Endothelial cell of umbilical vein (primary cell): ENCODE results near the gene ZMAT5. TPM values are rescaled to one million over a fixed set of nuclear protein-coding genes. Genes with fewer than 3 reads are reported as not detected.

ENCODE experiments used
- BruUV-seq: library from RNA; stranded (reverse); fragments of 400-500 nt; replicated peaks from 2 replicates; lab custom pipeline; 2021; lab: Mats Ljungman, UMichigan
- CTCF ChIA-PET: fragments of 300-600, 350-600 bp; sonication (Branson Sonifier 250); formaldehyde crosslinking; loops from one replicate; lab custom pipeline; 2021; ENCODE audit warnings: antibody characterized with exemption, inconsistent platforms; lab: Charles Lee
- POLR2A ChIA-PET: fragments of 300-600, 350-600 bp; sonication (Branson Sonifier 250); formaldehyde crosslinking; loops from one replicate; lab custom pipeline; 2021; ENCODE audit warnings: antibody characterized with exemption, inconsistent platforms; lab: Charles Lee
- DNase-seq: peaks from one replicate; pipeline ENCODE4 v3.0.0-alpha.2; 2011; ENCODE audit warnings: low read depth, low spot score
- FAIRE-seq: peaks from 2 replicates; lab custom pipeline; 2011; peaks lifted over from hg19 to GRCh38; lab: Jason Lieb, UNC
- H2AFZ ChIP-seq: 2 replicates; pipeline ENCODE4 v1.6.0; 2012; ENCODE audit warnings: low read depth, low read length, control low read depth, inconsistent platforms
- H3K27ac ChIP-seq: 2 replicates; pipeline ENCODE4 v1.5.1; 2011; ENCODE audit warnings: low read depth, mild to moderate bottlenecking, control low read depth, low read length, moderate library complexity; ENCODE audit not compliant: insufficient read depth
- H3K27me3 ChIP-seq, 2 experiments: 2 replicates each; pipeline versions ENCODE4 v1.6.0 to v1.6.1; 2011; ENCODE audit warnings: low read length in 2 of 2, mixed read lengths in 1 of 2; ENCODE audit not compliant: control insufficient read depth in 2 of 2, insufficient read depth in 2 of 2
- H3K36me3 ChIP-seq, 2 experiments: 2 replicates in 1 of 2; 3 replicates in 1 of 2; pipeline ENCODE4 v1.5.1; 2011; ENCODE audit warnings: low read length in 2 of 2, mild to moderate bottlenecking in 1 of 2, moderate library complexity in 1 of 2; ENCODE audit not compliant: control insufficient read depth in 2 of 2, insufficient read depth in 2 of 2; ENCODE audit errors: extremely low read depth in 1 of 2
- H3K4me1 ChIP-seq: 3 replicates; pipeline ENCODE4 v1.5.1; 2011; ENCODE audit warnings: mild to moderate bottlenecking, low read length; ENCODE audit not compliant: control insufficient read depth, insufficient read depth; ENCODE audit errors: extremely low read depth
- H3K4me2 ChIP-seq: 2 replicates; pipeline ENCODE4 v1.6.1; 2011; ENCODE audit warnings: low read length, control low read depth, mixed read lengths; ENCODE audit not compliant: insufficient read depth
- H3K4me3 ChIP-seq, 3 experiments: fragments of 200-600 bp in 1 of 3; sonication (generic), shearing (Covaris generic) in 1 of 3; replicated peaks in 1 of 3; 2 replicates each; pipeline ENCODE4 v1.5.1; 2011 to 2016; ENCODE audit warnings: control low read depth in 3 of 3, low read length in 3 of 3, mild to moderate bottlenecking in 2 of 3, inconsistent platforms in 1 of 3, low read depth in 1 of 3, moderate library complexity in 1 of 3; ENCODE audit not compliant: insufficient read depth in 1 of 3
- H3K79me2 ChIP-seq: 2 replicates; pipeline ENCODE4 v1.6.0; 2012; ENCODE audit warnings: low read length, inconsistent platforms; ENCODE audit not compliant: control insufficient read depth, insufficient read depth
- H3K9ac ChIP-seq: replicated peaks from 2 replicates; pipeline ENCODE3; 2011; ENCODE audit warnings: low read length, control low read depth; ENCODE audit not compliant: insufficient read depth; ENCODE audit errors: extremely low read depth
- H3K9me1 ChIP-seq: replicated peaks from 3 replicates; pipeline ENCODE4 v1.6.0; 2011; ENCODE audit warnings: mild to moderate bottlenecking, low read length; ENCODE audit not compliant: control insufficient read depth, insufficient read depth; ENCODE audit errors: extremely low read depth
- H3K9me3 ChIP-seq: replicated peaks from 2 replicates; pipeline ENCODE4 v1.5.1; 2012; ENCODE audit warnings: low read length, inconsistent platforms; ENCODE audit not compliant: control insufficient read depth, insufficient read depth
- H4K20me1 ChIP-seq: replicated peaks from 2 replicates; pipeline ENCODE3; 2011; ENCODE audit warnings: mild to moderate bottlenecking, low read length; ENCODE audit not compliant: control insufficient read depth, insufficient read depth; ENCODE audit errors: extremely low read depth
- EZH2 ChIP-seq: IDR thresholded peaks from 2 replicates; pipeline ENCODE4 v1.6.1; 2012; ENCODE audit warnings: borderline replicate concordance, low read depth, mild to moderate bottlenecking, moderate library complexity, low read length, inconsistent platforms; ENCODE audit not compliant: severe bottlenecking
- FOS ChIP-seq: IDR thresholded peaks from 2 replicates; pipeline ENCODE4 v1.6.1; 2011; ENCODE audit warnings: mild to moderate bottlenecking, low read length, moderate library complexity, borderline replicate concordance; ENCODE audit not compliant: insufficient read depth
- GATA2 ChIP-seq: IDR thresholded peaks from 2 replicates; pipeline ENCODE4 v1.7.0; 2011; ENCODE audit warnings: low read depth, mild to moderate bottlenecking, moderate library complexity, mixed read lengths, low read length; ENCODE audit not compliant: insufficient read length, insufficient read depth
- JUN ChIP-seq: IDR thresholded peaks from 2 replicates; pipeline ENCODE4 v1.6.1; 2011; ENCODE audit warnings: borderline replicate concordance, low read depth; ENCODE audit not compliant: insufficient read length, insufficient read depth
- MYC ChIP-seq: IDR thresholded peaks from one replicate; pipeline ENCODE4 v1.6.1; 2011; ENCODE audit warnings: mild to moderate bottlenecking, low read depth, low read length
- POLR2A ChIP-seq: IDR thresholded peaks from 2 replicates; pipeline ENCODE4 v1.6.1; 2012; ENCODE audit warnings: low read depth, mild to moderate bottlenecking, control low read depth, low read length
- POLR2AphosphoS5 ChIP-seq: IDR thresholded peaks from 2 replicates; pipeline ENCODE4 v1.6.1; 2012; ENCODE audit warnings: low read depth, mild to moderate bottlenecking, control low read depth, low read length, moderate library complexity; ENCODE audit not compliant: insufficient read depth
- dilution Hi-C: fragments of 300-500 bp; cut with MboI; formaldehyde crosslinking; loops from one replicate; pipeline ENCODE4 v1.15.0; 2019; ENCODE audit warnings: low sequenced_read_pairs; ENCODE audit not compliant: extremely low pct_ligation_motif_present
- intact Hi-C: fragments of 100-400 bp; cut with micrococcal nuclease; formaldehyde crosslinking; loops from one replicate; pipeline ENCODE4 v1.10.0; 2022
- polyA plus RNA-seq, 4 experiments: library from polyadenylated mRNA; depleted of rRNA in 3 of 4; stranded (reverse) in 3 of 4; unstranded in 1 of 4; fragments of >200 nt; gene quantifications; 2 replicates each; pipeline versions ENCODE4 v1.2.1 to v1.2.3, GENCODE V29; 2011 to 2012; ENCODE audit warnings: missing spikeins in 1 of 4
- total RNA-seq: library from RNA; stranded (reverse); gene quantifications from 2 replicates; pipeline ENCODE4 v1.2.3, GENCODE V29; 2021
- TF ChIP-seq, protein P1 (sequence below): IDR thresholded peaks from 2 replicates; pipeline ENCODE4 v1.6.1; 2011; ENCODE audit not compliant: insufficient read depth, insufficient read length
- TF ChIP-seq, protein P2 (sequence below), 2 donors: IDR thresholded peaks; 1 replicate in 1 of 2; 2 replicates in 1 of 2; pipeline ENCODE4 v1.5.1; 2011; ENCODE audit warnings: low read length in 2 of 2, mild to moderate bottlenecking in 2 of 2, moderate library complexity in 2 of 2, control low read depth in 1 of 2, inconsistent platforms in 1 of 2, low read depth in 1 of 2; ENCODE audit not compliant: insufficient read depth in 1 of 2; ENCODE audit errors: extremely low read depth in 1 of 2

The ZMAT5 gene
- total and polyA plus RNA-seq, 2 donors (not counting 3 experiments of a cell fraction or from before 2014, with no cell fraction given): 24.9 to 43.6 TPM

DNA sequence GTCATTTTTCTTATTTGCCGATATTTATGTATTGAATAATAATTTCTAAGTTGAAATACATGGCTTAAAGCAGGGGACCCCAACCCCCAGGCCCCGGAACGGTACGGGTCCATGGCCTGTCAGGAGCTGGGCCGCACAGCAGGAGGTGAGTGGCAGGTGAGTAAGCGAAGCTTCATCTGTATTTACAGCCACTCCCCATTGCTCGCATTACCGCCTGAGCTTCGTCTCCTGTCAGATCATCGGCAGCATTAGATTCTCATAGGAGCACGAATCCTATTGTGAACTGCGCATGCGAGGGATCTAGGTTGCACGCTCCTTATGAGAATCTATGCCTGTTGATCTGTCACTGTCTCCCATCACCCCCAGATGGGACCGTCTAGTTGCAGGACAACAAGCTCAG lies 4.5 kb downstream of the ZMAT5 start:
- POLR2A ChIA-PET: no interaction called here
- intact Hi-C loops: no loop called here

More for the DNA sequence above, 4.5 kb downstream of the ZMAT5 start:
- Histone ChIP-seq H3K4me3 (no peak overlapping the region), H2AFZ (no peak overlapping the region), H3K9me3 (no peaks in the 10 kb centered on the region), H3K9me1 (no peaks in the 10 kb centered on the region), H3K36me3 (no peaks in the 10 kb centered on the region), H3K27ac (no peak overlapping the region), H3K4me2 (no peak overlapping the region), H3K27me3 (no peaks in the 10 kb centered on the region), H3K79me2 (no peaks in the 10 kb centered on the region), H3K4me1 (peaks cover 6% of the 10 kb centered on the region), H4K20me1 (no peaks in the 10 kb centered on the region), H3K9ac (no peak overlapping the region)
- DNase-seq: no peak
- dilution Hi-C loops: no loop called here
- no TSS peak for BruUV-seq
- TF ChIP-seq FOS: no peak
- TF ChIP-seq EZH2: no peak
- TF ChIP-seq POLR2A: no peak
- no peak for TF ChIP-seq JUN
- TF ChIP-seq, protein P1, sequence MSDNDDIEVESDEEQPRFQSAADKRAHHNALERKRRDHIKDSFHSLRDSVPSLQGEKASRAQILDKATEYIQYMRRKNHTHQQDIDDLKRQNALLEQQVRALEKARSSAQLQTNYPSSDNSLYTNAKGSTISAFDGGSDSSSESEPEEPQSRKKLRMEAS: no peak
- TF ChIP-seq, protein P2, sequence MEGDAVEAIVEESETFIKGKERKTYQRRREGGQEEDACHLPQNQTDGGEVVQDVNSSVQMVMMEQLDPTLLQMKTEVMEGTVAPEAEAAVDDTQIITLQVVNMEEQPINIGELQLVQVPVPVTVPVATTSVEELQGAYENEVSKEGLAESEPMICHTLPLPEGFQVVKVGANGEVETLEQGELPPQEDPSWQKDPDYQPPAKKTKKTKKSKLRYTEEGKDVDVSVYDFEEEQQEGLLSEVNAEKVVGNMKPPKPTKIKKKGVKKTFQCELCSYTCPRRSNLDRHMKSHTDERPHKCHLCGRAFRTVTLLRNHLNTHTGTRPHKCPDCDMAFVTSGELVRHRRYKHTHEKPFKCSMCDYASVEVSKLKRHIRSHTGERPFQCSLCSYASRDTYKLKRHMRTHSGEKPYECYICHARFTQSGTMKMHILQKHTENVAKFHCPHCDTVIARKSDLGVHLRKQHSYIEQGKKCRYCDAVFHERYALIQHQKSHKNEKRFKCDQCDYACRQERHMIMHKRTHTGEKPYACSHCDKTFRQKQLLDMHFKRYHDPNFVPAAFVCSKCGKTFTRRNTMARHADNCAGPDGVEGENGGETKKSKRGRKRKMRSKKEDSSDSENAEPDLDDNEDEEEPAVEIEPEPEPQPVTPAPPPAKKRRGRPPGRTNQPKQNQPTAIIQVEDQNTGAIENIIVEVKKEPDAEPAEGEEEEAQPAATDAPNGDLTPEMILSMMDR (IDR thresholded peaks at IDR 0.05; ENCODE audit: extremely low read depth in 1 of 2, insufficient read depth in 1 of 2, low read depth in 1 of 2, low read length in 2 of 2): no peak
- no peak for TF ChIP-seq POLR2AphosphoS5
- TF ChIP-seq GATA2: no peak
- TF ChIP-seq MYC: no peak
- CTCF ChIA-PET: interaction anchor here (0.8 to 1.1 kb wide), 2 partner anchors 11 to 243 kb away, joined by 3 to 4 read pairs; no protein-coding TSS in a partner anchor
- FAIRE-seq: no peak
